Liver (tissue), 3 donors: ENCODE results near the gene GPHN.

Source experiments
- CTCF ChIP-seq: fragments of 150-350 bp; IDR thresholded peaks from 2 replicates; pipeline ENCODE4 v1.5.1; 2017; ENCODE audit warnings: improper control_type of control experiment, low read depth, low read length; ENCODE audit not compliant: missing input control
- GABPA ChIP-seq, 2 donors: IDR thresholded peaks in 1 of 2; conservative IDR thresholded peaks in 1 of 2; 2 replicates each; pipeline ENCODE4 v1.6.1; 2016; ENCODE audit warnings: antibody characterized with exemption in 2 of 2, mild to moderate bottlenecking in 1 of 2, moderate library complexity in 1 of 2
- MAX ChIP-seq: IDR thresholded peaks from 2 replicates; pipeline ENCODE4 v1.6.1; 2016; ENCODE audit warnings: antibody characterized with exemption
- donor health status: healthy.
- donor health status: healthy.

GRCh38 chr14:67187826-67188225, 679.9 kb downstream of the GPHN start:
- no peak for TF ChIP-seq CTCF
- no peak for TF ChIP-seq MAX
- no peak for TF ChIP-seq GABPA (IDR thresholded peaks at IDR 0.05 in 1 of 2, conservative IDR thresholded peaks at IDR 0.05 in 1 of 2)
